ENCODE measurements around the gene TRIM7.

TRIM7 gene

DNA sequence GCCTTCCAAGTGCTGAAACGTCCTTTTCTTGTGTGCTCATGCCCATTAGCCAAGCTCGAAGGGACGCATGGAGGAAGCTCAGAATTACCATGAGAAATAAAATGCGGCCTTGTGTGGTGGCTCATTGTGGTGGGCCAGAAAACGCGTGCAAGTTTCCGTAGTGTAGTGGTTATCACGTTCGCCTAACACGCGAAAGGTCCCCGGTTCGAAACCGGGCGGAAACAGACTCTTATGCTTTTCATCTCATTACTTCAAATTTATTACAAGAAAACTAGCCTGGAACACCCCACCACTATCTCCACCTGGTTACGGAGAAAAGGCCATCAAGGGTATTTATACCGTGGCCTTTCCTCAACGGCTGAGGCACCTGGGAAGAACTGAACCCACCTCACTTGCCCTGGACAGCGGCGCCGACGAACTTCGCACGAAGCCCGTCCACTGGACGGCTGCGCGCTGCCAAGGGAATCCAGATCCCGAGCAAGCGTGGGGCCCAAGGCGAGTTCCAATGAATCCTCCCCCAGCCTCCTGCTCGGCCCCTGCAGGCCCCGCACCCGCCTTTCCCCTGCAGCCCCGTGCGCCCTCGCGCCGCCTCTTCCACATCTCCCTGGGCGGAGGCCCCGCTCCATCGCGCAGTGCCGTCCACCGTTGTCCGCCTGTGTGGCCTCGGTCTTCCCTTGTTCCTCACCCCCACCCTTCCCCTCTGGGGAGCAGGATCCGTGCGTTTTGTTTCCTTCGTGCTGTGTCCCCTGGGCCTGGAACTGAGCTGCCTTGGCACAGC, 35.3 kb downstream of the TRIM7 start:
- peak; percentile 14 to 76 (median 49) for DNase-seq

DNA sequence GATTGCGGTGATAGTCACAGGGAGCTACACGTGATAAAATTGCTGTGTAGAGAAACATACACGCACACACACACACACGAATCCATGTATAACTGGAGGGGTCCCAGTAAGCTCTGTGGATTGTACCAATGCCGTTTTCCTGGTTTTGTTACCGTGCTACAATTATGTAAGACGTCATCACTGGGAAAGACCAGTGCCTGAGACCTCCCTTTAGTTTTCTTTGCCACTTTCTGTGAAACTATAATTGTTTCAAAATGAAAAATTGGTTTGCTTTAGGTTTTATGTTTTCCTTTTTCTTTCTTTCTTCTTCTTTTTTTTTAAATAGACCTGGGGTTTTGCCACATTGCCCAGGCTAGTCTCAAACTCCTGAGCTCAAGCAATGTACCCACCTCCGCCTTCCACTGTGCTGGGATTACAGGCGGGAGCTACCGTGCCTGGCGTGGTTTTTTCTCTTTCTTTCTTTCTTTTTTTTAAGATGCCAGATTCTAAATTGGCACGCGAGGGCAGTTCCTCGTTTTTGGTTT, 36.3 kb downstream of the TRIM7 start:
- no peak for DNase-seq

DNA sequence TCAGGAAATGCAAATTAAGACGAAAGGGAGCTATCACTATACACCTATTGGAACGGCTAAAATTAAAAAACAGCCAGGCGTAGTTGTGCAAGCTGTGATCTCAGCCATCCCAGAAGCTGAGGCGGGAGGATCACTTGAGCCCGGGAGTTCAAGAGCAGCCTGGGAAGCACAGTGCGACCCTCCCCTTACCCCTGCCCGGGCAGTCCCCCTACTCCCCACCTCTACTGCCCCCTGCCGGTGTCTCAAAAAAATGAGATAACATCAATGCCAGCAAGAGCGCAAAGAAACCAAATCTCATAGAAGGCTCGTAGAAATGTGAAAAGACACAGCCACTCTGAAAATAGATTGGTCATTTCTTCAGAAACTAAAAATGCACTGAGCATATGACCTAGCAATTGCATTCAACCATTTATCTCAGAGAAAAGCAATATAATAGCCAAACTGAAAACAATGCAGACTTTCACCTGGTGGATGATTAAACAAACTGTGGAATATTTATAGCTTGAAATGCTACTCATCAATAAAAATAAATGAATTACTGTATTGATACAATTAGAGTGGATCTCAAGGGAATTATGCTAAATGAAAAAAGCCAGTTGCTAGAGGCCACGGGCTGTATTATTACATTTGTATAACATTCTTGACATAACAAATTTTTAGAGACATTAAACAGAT, 37.0 kb downstream of the TRIM7 start:
- DNase-seq, result no peak

DNA sequence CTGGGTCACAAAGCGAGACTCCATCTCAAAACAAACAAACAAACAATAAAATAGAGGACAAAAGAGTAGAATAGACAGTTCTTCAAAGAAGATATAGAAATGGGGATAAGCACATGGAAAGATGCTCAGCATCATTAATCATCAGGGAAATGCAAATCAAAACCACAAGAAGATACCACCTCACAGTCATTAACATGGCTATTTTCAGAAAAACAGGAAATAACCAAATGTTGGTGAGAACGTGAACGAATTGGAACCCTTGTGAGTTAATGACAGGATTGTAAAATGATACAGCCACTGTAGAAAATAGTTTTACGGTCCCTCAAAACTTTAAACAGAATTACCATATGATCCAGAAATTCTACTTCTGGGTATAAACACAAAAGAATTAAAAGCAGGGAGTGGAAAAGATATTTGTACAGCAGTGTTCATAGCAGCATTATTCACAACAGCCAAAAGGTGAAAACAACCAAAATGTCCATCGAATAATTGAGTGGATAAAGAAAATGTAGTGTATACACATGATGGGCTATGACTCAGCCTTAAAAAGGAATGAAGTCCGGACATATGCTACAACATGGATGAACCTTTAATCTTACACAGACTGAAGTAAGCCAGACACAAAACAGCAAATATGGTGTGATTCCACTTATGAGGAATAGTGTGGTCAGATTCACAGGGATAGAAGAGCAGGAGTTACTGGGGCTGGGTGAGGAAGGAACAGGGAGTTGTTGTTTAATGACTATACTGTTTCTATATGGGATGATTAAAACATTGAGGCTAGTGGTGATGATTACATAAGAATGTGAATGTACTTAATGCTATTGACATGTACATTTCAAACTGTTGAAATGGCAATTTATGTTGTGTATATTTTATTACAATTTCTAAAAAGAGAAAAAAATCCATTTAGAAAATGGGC, 37.9 kb downstream of the TRIM7 start:
- no peak for DNase-seq

DNA sequence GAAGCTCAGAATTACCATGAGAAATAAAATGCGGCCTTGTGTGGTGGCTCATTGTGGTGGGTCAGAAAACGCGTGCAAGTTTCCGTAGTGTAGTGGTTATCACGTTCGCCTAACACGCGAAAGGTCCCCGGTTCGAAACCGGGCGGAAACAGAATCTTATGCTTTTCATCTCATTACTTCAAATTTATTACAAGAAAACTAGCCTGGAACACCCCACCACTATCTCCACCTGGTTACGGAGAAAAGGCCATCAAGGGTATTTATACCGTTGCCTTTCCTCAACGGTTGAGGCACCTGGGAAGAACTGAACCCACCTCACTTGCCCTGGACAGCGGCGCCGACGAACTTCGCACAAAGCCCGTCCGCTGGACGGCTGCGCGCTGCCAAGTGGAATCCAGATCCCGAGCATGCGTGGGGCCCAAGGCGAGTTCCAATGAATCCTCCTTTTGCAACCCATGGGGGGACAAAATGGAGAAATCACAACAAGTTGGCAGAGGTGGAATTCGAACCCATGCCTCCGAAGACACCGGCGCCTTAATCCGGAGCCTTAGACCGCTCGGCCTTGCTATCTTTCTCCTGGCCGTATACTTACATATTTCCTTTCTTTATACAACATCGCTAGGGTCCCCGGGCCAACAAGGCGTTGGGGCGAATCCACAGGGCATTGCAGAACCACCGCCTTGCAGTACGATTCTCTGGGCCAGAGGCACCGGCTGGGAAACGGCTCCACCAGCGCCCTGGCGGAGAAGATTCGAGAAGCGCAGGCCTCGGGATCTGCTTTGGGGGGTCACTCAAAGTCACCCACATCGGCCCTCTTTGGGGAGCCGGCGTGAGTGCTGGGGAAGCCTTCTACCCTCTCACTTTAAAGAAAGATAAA, 40.7 kb downstream of the TRIM7 start:
- DNase-seq, result peak in 1 of 4 experiments; percentile 19

DNA sequence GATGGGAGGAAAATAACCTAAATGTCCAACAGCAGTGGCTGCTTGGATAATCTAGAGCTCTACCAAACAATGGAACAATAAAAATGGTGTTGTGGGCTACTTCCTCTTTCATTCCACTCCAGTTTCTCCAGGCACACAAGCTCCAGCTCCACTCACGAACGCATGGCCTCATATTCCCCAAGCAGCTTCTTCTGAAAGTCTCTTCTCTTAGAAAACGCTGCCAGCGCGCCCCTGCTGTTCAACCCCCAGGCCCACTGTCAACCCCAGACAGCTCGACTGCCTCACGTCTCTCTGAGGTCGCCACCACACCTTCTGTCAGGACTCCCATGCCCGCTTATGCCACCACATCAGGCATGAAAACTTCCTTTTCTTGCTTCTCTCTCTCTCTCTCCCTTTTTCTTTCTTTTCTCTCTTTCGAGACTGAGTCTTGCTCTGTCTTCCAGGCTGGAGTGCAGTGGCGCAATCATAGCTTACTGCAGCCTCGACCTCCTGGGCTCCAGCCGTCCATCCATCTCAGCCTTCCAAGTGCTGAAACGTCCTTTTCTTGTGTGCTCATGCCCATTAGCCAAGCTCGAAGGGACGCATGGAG, 41.4 kb downstream of the TRIM7 start:
- no peak for DNase-seq

DNA sequence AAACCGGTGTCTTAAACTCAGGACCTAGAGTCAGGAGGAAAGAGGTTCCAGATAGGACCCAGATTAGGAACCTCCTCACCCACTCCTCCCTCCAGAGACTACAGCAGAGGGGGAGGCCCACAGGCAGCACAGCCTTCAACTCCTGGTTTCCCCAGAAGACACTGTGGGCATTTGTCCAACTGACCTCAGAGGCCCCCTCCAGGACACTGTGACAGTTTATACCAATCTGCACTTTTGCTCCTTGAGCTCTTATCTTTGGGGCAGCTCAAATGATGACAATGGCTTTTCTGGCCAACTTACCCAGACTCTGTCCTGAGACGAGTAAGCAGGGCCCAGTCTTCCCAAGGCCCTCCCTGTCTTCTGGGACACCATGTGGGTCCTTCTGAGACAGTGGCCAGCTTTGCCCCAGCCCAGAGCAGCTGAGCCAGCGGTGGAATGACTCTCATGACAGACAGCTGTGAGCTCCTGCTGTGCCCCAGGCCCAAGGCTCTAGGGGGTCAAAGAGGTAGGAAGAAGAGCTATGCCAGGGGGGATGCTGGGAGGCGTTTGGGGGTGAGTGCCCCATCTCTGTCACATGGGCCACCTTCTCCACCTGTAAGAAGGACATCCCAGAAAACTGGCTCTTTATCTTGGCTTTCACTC, 43.3 kb downstream of the TRIM7 start:
- no peak for DNase-seq

DNA sequence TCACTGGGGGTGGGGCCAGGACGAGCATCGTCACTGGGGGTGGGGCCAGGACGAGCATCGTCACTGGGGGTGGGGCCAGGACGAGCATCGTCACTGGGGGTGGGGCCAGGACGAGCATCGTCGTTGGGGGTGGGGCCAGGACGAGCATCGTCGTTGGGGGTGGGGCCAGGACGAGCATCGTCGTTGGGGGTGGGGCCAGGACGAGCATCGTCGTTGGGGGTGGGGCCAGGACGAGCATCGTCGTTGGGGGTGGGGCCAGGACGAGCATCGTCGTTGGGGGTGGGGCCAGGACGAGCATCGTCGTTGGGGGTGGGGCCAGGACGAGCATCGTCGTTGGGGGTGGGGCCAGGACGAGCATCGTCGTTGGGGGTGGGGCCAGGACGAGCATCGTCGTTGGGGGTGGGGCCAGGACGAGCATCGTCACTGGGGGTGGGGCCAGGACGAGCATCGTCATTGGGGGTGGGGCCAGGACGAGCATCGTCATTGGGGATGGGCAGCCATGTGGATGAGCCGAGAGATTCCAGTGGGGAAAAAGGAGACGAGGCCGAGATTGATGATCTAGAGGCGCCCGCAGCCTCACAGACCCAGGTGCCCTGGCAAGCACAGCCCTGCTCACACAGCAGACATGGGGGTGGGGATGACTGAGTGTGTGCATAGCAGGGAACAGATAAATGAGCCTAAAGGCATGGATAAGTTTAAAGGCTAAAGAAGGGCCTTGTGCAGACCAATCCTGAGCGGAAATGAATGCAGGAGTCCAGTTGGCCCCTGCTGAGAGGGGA, 44.1 kb downstream of the TRIM7 start:
- DNase-seq, result peak; percentile 14 to 35 (median 24)

DNA sequence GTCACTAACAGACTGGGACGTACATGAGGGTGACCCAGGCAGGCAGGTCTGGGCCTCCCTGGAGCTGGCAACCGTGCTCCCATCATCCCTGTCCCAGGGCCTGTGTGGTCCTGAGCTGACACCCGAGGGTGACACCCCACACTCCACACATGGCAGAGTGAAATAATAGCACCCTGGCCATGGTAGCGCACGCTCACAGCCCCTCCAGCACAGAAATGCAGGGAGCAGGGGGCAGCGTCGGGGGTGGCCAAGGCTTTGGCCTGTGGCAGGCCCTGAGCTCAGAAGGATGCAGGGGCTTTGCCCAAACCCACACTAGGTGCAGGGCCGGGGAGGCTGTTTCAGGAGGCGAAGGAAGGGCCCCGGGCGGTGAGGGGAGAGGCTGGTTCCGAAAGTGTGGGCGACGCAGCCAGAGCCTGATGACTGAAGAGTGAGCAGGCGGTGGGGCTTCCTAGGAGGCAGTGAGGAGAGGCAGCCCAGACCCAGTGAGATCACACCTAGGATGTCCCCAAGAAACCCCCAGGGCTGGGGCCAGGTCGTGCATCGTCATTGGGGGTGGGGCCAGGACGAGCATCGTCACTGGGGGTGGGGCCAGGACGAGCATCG, 44.7 kb downstream of the TRIM7 start:
- DNase-seq, result peak; percentile 43 to 74 (median 48)

DNA sequence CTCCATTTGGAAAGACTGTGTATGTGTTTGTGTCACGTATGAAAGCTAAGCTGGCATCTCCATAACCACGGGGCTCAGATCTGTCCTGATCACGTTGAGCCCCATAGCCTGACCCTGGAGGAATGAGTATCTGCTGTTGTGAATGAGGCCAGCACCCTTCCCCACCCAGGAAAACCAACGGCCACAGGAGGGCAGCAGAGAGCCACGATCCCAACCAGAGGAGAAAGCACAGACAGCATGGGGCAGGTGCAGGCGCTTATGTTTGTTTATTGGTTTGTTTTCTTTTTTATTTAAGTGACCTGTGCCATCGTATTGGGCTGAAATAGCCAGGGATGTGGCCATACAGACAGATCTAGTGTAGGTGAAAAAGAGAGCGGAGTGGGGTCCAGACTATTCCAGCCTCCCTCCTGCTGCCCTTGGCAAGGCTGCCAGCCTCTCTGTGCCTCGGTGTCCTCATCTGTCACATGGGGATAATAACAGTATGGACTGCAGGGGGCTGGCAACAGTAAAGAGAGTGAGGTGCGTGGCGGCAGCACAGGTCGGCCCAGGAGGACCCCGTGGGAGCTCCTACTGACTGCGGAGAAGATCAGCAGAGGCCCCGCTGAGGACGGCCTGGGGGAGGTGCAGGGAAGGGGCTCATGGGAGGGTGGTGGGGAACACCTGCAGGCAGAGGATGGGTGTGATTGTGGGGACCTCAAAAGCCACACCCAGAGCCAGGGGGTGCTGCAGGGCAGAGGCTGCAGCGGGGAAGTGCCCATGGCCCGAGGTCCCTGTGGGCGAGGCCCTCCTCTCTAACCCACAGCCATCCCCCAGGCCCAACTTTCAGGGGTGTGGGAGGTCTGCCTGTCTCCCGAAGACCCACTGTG, 45.5 kb downstream of the TRIM7 start:
- peak; percentile 77 to 99 (median 86) for DNase-seq

DNA sequence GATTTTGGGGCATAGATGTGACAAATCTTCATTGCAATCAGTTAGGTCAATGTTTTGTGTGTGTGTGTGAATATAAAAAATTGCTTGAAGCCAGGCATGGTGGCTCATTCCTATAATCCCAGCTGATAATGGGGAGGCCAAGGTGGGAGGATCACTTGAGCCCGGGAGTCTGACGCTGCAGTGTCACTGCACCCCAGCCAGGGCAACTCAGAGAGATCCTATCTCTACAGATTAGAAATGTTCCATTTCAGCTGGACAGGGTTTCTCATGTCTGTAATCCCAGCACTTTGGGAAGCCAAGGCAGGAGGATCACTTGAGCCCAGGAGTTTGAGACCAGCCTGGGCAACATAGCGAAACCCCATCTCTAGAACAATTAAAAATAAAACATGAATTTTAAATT, 46.1 kb downstream of the TRIM7 start:
- DNase-seq, result no peak

DNA sequence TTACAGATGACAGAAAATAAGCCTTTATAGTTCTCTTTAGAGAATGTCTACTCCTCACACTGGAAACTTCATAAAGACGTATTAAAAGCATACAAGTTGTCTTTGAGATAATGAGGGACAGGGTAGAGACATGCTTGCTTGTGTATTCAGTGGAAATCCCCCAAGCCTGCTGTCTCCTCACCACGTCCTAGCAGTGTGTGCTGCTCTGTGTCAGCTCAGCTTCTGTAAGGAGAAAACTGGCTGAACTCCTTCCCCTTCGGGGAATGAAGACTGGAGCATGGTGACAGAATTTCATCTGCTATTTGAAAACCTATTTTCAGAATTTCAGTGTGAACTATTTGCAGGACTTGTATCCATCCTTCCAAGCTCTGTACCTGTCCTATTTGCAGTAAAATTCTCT, 48.2 kb downstream of the TRIM7 start:
- no peak for DNase-seq

DNA sequence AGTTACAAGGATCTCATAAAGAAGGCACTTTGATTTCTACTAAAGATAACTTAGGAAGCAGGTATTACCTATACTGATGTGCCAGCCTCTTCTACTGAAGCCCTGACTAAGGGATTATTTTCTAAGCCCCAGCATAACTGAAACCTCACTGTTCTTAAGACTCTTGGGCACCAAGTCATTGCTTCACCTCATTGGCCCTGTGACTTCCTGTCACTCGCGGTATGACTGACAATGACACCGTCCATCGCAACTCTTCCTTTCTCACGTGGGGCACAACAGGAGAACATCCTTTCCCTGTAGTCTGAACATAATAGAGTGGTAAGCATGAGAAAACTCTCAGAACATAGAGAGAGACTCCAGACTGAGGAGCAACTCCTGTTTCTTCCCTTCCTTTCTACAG, 51.2 kb downstream of the TRIM7 start:
- DNase-seq, result no peak

DNA sequence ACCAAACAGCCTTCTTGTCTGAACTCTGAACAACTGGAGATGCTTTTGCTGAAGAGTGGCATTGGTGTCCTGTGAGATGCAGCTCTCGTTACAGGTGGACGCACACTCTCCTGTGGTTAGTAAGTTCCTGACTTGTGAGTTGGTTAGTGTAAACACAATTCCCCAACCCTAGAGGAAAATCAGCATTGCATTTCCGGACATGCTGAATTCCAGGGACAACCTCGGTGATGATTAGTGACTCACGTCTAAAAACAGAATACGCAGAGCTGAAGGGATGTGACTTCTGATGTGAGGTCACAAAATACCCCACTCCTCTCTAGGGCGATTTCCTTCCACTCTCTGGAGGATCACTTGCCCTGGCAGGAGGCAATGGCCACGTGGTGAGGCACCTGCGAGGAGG, 52.6 kb downstream of the TRIM7 start:
- no peak for DNase-seq

DNA sequence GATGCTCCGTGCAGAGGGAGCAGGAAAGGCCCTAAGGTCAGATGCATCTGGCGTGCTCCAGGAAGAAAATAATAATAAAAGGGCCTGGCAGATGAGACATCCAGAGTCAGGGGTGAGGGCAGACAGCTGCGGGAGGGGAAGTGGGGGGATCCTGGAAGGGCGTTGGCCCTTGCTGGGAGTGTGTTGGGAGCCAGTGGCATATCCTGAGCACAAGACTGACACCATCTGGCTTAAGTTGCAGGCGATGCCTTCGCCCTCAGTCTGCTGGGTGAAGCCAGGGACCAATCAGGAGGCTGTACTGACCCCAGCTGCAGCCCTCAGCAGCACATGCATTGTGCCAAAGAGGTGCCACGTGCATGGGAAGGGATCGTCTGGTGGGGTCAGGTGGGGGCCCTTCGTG, 53.9 kb downstream of the TRIM7 start:
- DNase-seq, result no peak

DNA sequence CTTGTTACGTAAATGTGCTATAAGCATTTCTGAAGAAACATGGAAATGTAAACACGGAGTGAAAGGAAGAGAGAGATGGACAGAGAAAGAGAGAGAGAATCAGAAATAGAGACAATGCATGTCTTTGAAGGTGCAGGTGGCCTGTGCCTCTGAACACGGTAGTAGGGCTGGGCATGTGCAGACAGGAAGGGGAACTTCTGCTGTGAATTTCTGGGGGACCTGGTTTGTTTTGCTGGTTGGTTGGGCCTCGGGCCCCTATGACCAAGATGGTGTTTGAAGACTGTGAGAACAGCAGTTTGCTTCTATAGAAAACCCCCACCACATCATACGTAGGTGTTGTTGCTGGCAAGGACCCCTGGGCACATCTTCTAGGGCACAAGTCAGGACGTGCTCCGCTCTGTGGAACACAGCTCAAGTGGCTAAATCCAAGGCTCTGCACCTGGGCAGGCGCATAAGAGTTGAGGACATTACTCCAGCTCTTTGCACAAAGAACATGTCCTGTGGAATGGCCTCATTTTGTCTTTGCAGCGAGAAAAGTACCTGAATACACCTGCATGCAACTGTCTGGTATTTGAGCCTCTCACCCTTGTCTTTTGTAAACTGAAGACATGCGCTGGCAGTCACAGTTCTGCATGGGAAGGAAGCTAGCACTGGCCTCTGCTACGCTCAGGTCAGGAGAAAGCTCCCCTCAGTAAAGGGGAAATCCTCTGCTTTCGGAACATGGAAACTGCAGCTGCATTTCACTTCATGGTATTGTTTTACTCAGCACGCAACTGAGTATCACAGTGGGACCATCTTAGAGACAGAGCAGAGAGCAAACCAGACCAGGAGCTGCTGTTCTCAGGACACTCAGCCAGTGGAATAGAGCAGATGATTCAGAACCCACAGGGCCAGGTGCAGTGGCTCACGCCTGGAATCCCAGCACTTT, 54.9 kb downstream of the TRIM7 start:
- no peak for DNase-seq

DNA sequence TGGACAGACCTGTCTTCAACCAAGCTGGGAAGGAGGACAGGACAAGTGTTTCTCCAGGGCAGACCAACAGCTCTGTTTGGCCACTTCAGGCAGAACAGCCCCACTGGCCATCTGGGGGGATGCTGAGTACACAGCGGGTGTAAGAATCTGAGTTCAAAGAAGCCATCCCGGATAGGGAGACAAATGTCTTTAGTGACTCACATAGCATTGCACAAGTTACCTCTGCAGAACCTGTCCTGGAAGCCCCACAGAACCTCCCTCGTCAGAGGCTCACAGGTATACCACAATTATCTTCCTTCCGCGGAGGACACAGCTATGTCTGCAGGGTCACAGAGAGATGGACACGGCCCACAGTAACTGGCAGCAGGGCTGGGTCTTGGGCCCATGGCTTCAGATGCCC, 55.6 kb downstream of the TRIM7 start:
- no peak for DNase-seq
